Activated naive CD4-positive, alpha-beta T cell treated with anti-CD3 and anti-CD28 coated beads, Interleukin-2, amount 50 U/mL, for 72 hours (primary cell): ENCODE results near the gene LIAS. TPM values are rescaled to one million over a fixed set of nuclear protein-coding genes. Genes with fewer than 3 reads are reported as not detected.
"Not testable (repeated sequence)": the region's sequence is repeated elsewhere in the genome, so short reads cannot be mapped to it uniquely, and the experiment has no call there.

ENCODE experiments used
- ATAC-seq, 2 donors: fragments of 150-1000 bp; cut with Tn5 transposase; 2 replicates each; pipeline ENCODE4 v1.10.0; 2021; ENCODE audit warnings: mild to moderate bottlenecking in 2 of 2, moderate library complexity in 2 of 2
- DNase-seq, 2 donors: peaks; one replicate each; pipeline ENCODE4 v3.0.0; 2021 to 2022; ENCODE audit warnings: low spot score in 2 of 2
- H3K27ac Mint-ChIP-seq, 2 donors: one replicate each; pipeline ENCODE4 v1.8.0; 2022; ENCODE audit warnings: mild to moderate bottlenecking in 2 of 2, mixed read lengths in 2 of 2
- H3K36me3 Mint-ChIP-seq, 2 donors: one replicate each; pipeline ENCODE4 v1.8.0; 2022; ENCODE audit warnings: mixed read lengths in 2 of 2
- H3K9me3 Mint-ChIP-seq, 2 donors: one replicate each; pipeline ENCODE4 v1.8.0; 2022; ENCODE audit warnings: mixed read lengths in 2 of 2
- total RNA-seq, 2 donors: library from RNA; stranded (reverse); gene quantifications; one replicate each; pipeline ENCODE4 v1.2.3, GENCODE V29; 2022

LIAS gene
- total RNA-seq, 2 donors from 2014 or later, result 23.2 to 40.2 TPM

DNA sequence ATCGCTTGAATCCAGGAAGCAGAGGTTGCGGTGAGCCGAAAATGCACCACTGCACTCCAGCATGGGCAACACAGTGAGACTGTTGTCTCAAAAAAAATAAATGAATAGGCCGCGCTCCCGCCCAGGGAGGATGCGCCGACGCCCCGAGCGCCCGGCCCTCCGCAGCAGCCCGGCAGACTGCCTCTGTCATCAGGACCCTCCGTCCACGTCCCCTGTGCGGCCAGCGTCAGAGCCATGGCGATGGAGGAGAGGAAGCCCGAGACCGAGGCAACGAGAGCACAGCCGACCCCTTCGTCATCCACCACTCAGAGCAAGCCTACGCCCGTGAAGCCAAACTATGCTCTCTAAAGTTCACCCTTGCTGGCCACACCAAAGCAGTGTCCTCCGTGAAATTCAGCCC, 21.4 kb downstream of the LIAS start:
- no peak overlapping the region for H3K27ac Mint-ChIP-seq
- DNase-seq (no peak), ATAC-seq (no peak)
- H3K9me3 Mint-ChIP-seq, result no peaks in the 10 kb centered on the region
- no peaks in the 10 kb centered on the region for H3K36me3 Mint-ChIP-seq

DNA sequence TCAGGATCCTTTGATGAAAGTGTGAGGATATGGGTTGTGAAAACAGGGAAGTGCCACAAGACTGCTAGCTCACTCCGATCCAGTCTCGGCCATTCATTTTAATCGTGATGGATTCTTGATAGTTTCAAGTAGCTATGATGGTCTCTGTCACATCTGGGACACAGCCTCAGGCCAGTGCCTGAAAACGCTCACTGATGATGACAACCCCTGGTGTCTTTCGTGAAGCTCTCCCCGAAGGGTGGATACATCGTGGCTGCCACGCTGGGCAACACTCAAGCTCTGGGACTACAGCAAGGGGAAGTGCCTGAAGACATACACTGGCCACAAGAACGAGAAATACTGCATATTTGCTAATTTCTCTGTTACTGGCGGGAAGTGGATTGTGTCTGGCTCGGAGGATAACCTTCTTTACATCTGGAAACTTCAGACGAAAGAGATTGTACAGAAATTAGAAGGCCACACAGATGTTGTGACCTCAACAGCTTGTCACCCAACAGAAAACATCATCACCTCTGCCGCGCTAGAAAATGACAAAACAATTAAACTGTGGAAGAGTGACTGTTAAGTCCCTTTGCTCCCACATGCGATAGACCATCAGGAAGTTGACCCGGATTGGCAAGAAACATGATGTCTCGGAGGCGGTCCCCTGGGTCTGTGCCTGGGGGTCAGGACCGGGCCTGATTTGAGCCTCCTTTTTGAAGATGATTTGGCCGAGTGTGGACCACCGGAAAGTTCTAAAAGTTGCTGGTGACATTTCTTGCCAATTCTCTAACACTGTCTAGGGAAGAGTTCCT, 22.2 kb downstream of the LIAS start:
- Mint-ChIP-seq H3K27ac (no peak overlapping the region), H3K9me3 (no peaks in the 10 kb centered on the region), H3K36me3 (no peaks in the 10 kb centered on the region)
- ATAC-seq (no peak), DNase-seq (no peak)

- H3K9me3 Mint-ChIP-seq, result no peaks in the 10 kb centered on the region
- no peaks in the 10 kb centered on the region for H3K36me3 Mint-ChIP-seq
- H3K27ac Mint-ChIP-seq, result no peak overlapping the region
- DNase-seq (no peak), ATAC-seq (no peak)
These were observed 25.9 kb downstream of the LIAS start for GRCh38 chr4:39484582-39485272.

GRCh38 chr4:39486221-39486804, 27.5 kb downstream of the LIAS start:
- ATAC-seq, result no peak
- Mint-ChIP-seq H3K9me3 (no peaks in the 10 kb centered on the region), H3K27ac (no peak overlapping the region), H3K36me3 (no peaks in the 10 kb centered on the region)
- no peak for DNase-seq

DNA sequence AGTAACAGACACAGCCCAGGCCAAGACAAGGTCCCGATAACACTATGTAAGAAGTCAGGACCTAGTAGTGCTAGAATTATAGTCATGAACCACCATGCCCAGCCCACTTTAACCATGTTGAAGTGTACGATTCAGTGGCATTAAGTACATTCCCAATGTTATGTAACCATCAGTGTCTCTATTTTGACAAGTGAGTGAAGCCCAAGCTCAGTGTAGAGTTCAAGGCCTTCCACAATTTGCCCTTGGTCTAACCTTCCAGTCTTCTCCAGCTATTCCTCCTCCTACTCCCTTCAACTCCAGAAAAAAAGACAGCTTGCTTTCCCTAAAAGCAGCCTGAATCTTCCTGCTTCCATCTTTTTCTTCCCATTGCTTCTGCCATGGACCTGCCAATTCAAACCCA, 31.5 kb downstream of the LIAS start:
- Mint-ChIP-seq H3K9me3 (no peaks in the 10 kb centered on the region), H3K36me3 (no peaks in the 10 kb centered on the region), H3K27ac (no peak overlapping the region)
- ATAC-seq, result no peak
- DNase-seq, result no peak

GRCh38 chr4:39494354-39494753, 35.5 kb downstream of the LIAS start:
- H3K27ac Mint-ChIP-seq, result no peak overlapping the region
- H3K36me3 Mint-ChIP-seq, result no peaks in the 10 kb centered on the region
- ATAC-seq (no peak), DNase-seq (no peak)
- no peaks in the 10 kb centered on the region for H3K9me3 Mint-ChIP-seq

GRCh38 chr4:39495446-39496213, 36.8 kb downstream of the LIAS start:
- H3K27ac Mint-ChIP-seq, result no peak overlapping the region
- H3K36me3 Mint-ChIP-seq, result no peaks in the 10 kb centered on the region

GRCh38 chr4:39497909-39498726, 39.3 kb downstream of the LIAS start:
- H3K9me3 Mint-ChIP-seq, result no peaks in the 10 kb centered on the region
- ATAC-seq (no peak), DNase-seq (no peak)
- no peak overlapping the region for H3K27ac Mint-ChIP-seq
- no peaks in the 10 kb centered on the region for H3K36me3 Mint-ChIP-seq

More at GRCh38 chr4:39495446-39496213, 36.8 kb downstream of the LIAS start:
- no peaks in the 10 kb centered on the region for H3K9me3 Mint-ChIP-seq
- ATAC-seq, result no peak
- no peak for DNase-seq

- no peak for ATAC-seq
- no peak overlapping the region for H3K27ac Mint-ChIP-seq
These were observed 39.8 kb downstream of the LIAS start for GRCh38 chr4:39498727-39499020.

GRCh38 chr4:39502019-39502663, 43.3 kb downstream of the LIAS start:
- Mint-ChIP-seq H3K27ac (no peak overlapping the region), H3K36me3 (peaks cover 0 to 6% of the 10 kb centered on the region in 2 donors), H3K9me3 (no peaks in the 10 kb centered on the region)
- DNase-seq, result no peak
- ATAC-seq, result no peak

More at GRCh38 chr4:39498727-39499020, 39.8 kb downstream of the LIAS start:
- Mint-ChIP-seq H3K9me3 (no peaks in the 10 kb centered on the region), H3K36me3 (no peaks in the 10 kb centered on the region)
- DNase-seq, result no peak

DNA sequence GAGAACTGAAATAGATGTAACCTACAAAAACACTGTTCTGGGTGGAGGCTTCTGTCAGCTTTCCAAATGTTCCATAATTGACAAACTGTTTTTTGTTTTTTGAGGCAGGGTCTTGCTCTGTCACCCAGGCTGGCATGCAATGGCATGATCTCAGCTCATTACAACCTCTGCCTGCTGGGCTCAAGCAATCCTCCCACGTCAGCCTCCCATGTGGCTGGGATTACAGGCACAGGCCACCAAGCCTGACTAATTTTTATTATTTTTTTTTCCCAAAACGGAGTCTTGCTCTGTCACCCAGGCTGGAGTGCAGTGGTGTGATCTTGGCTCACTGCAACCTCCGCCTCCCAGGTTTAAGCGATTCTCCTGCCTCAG, 43.8 kb downstream of the LIAS start:
- not testable (repeated sequence) for DNase-seq, H3K36me3 Mint-ChIP-seq, H3K27ac Mint-ChIP-seq, H3K9me3 Mint-ChIP-seq, ATAC-seq

GRCh38 chr4:39504538-39504937, 45.7 kb downstream of the LIAS start:
- no peak overlapping the region for H3K27ac Mint-ChIP-seq
- no peak for ATAC-seq
- peaks cover 4 to 6% of the 10 kb centered on the region in 2 donors for H3K36me3 Mint-ChIP-seq

GRCh38 chr4:39505581-39505980, 46.7 kb downstream of the LIAS start:
- peaks cover 4 to 6% of the 10 kb centered on the region in 2 donors for H3K36me3 Mint-ChIP-seq
- no peaks in the 10 kb centered on the region for H3K9me3 Mint-ChIP-seq
- ATAC-seq (no peak), DNase-seq (no peak)
- H3K27ac Mint-ChIP-seq, result no peak overlapping the region

More at GRCh38 chr4:39504538-39504937, 45.7 kb downstream of the LIAS start:
- DNase-seq, result no peak
- H3K9me3 Mint-ChIP-seq, result no peaks in the 10 kb centered on the region

- H3K9me3 Mint-ChIP-seq, result no peaks in the 10 kb centered on the region
- ATAC-seq (no peak), DNase-seq (no peak)
- H3K27ac Mint-ChIP-seq, result no peak overlapping the region
- H3K36me3 Mint-ChIP-seq, result peaks cover 0 to 4% of the 10 kb centered on the region in 2 donors
These were observed 51.6 kb downstream of the LIAS start for GRCh38 chr4:39510348-39510929.

- not testable (repeated sequence) for H3K27ac Mint-ChIP-seq, H3K9me3 Mint-ChIP-seq, H3K36me3 Mint-ChIP-seq, ATAC-seq, DNase-seq
These were observed 55.4 kb downstream of the LIAS start for GRCh38 chr4:39514266-39514665.
